NCI-H774 (cell line): ENCODE measurements around the gene SCNN1A.

Source experiments
- DNase-seq: peaks from one replicate; lab custom pipeline; 2025; lab: John Stamatoyannopoulos, UW

SCNN1A gene

GRCh38 chr12:6368906-6369525, 6.3 kb downstream of the SCNN1A start:
- DNase-seq, result no peak

DNA sequence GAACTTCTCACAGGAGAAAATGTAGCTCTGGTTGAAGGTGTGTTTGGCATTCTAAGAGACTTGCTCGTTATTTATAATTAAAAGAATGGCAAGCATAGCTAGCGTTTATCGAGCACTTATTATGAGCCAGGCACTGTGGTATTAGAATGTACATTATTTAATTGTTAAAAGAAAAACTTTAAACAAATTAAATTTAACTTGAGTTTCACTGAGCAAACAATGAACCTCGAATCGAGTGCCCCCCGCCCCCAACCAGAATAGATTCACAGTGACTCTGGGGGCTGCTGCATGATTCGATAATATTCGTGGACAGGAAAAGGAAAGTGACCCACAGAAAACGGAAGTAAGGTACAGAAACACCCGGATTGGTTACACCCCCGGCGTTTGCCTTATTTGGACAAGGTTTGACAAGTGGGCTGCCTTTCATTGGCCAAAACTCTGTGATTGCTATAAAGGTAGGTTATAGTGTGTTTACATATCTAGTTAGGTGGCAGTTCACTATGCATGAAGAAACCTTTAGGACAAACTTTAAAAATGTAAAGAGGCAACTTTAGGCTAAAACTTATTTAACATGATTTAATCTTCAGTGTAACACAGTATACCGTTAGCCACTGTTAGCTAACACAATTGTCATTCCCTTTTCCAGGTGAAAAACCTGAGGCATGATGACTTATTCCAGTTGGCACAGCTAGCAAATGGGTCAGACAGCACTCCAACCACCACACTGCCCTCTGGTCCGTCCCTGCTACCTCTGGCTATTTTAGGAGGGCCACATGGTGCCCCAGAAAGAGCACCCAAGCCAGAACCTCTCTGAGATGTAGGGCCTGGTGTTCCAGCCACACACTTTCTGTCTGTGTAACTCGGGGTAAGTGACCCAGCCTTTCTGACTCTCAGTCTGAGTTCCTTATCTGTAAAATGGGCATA, 7.1 kb downstream of the SCNN1A start:
- no peak for DNase-seq

DNA sequence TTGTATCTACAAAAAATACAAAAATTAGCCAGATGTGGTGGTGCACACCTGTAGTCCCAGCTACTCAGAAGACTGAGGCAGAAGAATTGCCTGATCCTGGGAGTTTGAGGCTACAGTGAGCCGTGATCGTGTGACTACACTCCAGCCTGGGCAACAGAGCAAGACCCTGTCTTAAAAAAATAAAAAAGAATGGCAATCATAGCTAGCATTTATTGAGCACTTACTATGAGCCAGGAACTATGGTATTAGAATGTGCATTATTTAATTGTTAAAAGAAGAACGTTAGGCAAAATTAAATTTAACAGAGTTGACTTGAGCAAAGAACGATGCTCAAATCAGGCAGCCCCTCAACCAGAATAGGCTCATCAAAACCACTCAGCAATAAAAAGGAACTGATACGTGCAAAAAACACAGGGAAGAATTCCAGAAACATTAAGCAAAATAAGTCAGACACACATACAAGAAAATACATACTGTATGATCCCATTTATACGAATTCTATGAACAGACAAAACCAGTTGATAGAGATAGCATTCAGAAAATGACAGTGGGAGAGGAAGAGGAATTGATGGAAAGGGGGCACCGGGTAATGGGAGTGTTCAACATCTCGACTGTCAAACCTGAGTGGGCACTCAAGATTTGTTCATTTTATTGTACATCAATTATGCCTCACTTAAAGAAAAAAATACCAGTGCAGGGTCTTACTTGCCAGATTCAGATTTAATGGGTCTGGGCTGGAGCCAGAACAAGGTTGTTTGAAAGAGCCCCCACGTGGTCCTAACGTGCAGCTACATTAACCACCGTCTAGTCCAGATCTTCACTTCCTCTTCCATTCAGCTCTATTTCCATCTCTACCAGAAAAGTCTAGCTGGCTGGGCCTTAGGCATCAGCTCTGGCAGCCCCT, 8.0 kb downstream of the SCNN1A start:
- no peak for DNase-seq

DNA sequence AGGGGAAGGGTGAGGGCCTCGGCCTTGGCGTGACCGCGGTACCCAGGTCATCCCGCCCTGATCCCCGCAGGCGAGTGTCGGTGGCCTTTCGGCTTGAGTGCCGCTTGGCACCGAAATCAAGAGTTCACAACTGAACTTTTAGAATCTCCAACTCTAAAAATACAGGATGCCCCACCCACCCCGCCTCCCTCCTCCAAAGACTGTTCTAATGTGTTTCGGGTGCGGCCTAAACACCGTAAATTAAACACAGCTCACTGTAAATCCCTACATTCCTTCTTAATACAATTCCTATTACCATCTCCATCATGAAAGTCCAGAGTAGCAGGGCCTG, 11.4 kb downstream of the SCNN1A start:
- no peak for DNase-seq

GRCh38 chr12:6363330-6364043, 11.9 kb downstream of the SCNN1A start:
- DNase-seq, result peak; percentile 46

DNA sequence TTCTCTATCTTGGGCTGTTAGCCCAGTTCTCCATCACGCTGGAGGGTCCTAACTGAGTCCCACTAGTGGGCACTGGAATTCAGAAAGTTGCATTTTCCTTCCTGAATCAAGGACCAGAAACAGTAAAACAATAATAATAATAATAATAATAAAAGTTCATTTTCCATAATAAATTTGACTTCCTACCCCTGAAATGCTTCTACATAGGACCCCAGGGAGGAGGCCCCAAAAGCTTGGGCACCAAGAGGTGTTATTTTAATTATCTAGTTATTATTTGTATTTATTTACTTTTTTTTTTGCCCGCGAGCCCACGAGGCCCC, 12.4 kb downstream of the SCNN1A start:
- no peak for DNase-seq

DNA sequence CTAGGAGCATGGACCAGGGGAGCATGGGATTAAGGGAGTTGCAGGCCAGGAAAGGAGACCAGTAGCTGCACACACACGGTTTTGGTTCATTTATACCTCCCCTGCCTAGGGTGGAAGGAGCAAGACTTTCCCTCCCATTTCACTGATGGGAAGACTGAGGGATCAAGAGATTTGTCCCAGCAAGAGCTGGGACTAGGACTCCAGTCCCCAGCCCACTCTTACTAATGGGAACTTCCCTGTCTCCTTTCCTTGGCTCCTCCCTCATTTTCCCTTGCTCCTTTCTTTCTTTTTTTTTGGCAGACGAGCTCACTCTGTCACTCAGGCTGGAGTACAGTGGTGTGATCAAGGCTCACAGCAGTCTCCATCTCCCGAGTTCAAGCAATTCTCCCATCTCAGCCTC, 13.0 kb downstream of the SCNN1A start:
- no peak for DNase-seq

DNA sequence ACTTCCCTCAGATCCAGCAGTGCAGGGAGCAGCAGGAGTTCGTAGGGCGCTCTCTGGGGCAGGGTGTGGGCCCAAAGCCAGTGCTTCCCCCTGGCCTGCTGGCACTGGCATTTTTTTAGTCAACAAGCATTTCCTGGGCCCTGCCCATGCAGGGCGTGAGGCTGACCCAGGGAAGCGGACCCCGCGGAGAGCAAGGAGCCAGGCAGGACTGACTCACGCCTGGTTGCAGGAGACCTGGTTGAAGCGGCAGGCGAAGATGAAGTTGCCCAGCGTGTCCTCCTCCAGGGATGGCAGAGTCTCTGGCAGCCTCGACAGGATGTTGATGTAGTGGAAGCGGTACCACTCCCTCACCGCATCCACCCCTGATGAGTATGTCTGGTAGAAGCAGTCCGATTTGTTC, 13.5 kb downstream of the SCNN1A start:
- DNase-seq, result no peak

DNA sequence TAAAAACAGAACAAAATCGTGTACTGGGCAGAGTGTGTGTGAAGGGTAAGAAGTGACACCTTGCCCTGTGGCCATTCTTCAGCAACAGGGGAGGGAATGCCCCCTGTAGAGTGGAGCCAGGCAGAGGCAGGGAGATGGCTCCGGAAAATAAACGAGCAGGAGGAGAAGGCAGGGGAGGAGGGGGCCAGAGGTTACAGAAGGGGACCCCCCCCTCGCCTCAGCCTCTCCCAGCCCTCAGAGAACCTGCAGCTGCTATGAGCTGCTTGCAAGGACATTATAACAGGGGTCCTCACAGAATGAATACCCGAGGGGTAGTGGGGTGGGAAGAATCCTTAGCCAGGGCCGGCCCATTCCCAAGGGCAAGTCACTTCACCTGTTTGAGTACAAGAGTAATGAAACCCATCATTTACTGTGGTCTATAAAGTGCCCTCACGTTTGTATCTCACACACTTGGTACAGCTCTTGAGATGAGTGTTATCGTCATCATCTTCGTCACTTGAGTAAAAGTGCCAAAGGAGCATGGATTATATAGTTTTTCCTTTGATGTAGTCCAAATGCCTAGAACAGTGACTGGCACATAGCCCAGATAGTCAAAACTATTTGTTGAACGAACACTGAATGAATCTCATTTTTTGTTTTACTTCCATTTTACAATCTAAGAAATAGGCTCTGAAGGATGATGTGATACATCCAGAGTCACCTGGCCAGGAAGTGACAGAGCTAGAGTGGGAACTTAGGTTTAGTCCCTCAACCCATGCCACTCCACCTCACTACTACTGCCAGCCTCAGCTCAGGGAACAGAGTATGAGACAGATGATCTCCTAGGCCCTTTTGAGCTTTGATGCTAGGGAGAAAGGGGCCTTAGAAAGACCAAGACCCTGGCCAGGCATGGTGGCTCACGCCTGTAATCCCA, 14.5 kb downstream of the SCNN1A start:
- DNase-seq, result no peak

- no peak for DNase-seq
Observed at GRCh38 chr12:6360080-6360571, 15.2 kb downstream of the SCNN1A start.

DNA sequence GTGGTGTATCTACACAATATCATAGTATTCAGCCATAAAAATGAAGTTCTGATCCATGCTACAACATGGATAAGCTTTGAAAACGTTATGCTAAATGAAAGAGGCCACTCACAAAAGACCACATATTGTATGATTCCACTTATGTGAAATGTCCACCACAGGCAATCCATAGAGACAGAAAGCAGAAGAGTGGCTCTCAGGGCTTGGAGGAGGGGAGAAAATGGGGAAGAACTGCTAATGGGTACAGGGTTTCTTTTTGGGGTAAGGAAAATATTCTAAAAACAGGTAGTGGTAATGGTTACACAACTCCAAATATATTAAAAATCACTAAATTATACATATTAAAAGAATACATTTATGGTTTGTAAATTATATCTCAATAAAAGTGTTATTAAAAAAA, 16.5 kb downstream of the SCNN1A start:
- DNase-seq, result no peak

GRCh38 chr12:6356374-6356820, 19.0 kb downstream of the SCNN1A start:
- DNase-seq, result no peak

GRCh38 chr12:6355491-6356373, 19.6 kb downstream of the SCNN1A start:
- DNase-seq, result no peak

DNA sequence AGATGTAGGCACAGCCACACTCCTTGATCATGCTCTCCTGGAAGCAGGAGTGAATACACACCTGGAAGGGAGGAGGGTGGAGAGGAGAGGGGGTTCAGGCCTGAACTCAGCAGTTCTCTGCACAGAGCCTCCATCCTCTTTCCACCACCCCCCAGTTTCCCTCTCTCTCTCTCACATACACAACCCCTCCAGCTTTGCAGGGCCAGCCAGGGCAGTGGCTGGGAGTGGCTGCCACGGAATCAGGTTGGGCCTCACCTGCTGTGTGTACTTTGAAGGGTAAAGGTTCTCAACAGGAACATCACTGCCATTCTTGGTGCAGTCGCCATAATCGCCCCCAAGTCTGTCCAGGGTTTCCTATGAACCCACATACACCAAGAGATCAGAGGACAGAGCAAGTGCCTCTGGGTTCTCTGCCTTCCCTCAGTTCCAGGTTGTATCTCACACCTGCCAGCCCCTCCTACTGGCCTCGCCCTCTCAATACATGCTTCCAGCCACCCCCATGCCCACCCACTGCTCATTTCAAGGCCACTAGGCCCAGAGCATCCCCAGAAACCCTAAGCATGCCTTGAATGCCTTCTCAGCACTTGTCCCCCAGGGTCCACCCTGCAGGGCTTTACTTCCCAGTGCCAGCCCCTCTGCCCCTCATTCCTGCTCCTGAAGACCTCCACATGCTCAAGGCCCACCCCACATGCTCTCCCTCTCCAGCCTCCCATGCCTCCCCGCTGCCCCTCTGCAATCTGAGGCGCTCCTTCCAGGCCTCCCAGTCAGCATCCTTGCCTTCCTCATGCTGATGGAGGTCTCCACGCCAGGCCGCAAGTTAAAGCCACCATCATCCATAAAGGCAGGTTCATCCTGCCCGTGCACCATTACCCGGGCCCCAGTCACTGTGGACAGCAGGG, 20.6 kb downstream of the SCNN1A start:
- DNase-seq, result no peak

- no peak for DNase-seq
Observed at GRCh38 chr12:6352193-6353173, 22.9 kb downstream of the SCNN1A start.

DNA sequence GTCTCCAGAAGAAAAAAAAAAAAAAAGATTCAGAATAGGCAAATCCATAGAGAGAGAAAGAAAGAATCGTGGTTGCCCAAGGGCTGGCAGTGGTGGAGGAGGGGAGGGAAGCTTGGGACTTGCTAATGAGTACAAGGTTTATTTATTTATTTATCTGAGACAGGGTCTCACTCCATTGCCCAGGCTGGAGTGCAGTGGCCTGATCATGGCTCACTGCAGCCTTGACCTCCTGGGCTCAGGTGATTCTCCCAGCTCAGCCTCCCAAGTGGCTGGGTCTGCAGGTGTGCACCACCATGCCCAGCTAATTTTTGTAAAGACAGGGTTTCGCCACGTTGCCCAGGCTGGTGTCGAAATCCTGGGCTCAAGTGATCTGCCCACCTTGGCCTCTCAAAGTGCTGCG, 23.7 kb downstream of the SCNN1A start:
- no peak for DNase-seq
